Suprapubic skin (tissue), 4 donors: Measurements from ENCODE around the gene RYR1. TPM values are rescaled to one million over a fixed set of nuclear protein-coding genes. Genes with fewer than 3 reads are reported as not detected.

Experiments used
- DNase-seq, 2 donors: peaks; one replicate each; pipeline ENCODE4 v3.0.0-alpha.2; 2019; ENCODE audit warnings: low spot score in 2 of 2
- H3K27ac ChIP-seq: fragments of 200-600 bp; sonication (generic); one replicate; pipeline ENCODE4 v1.5.1; 2019
- H3K27me3 ChIP-seq: fragments of 200-600 bp; sonication (generic); one replicate; pipeline ENCODE4 v1.5.1; 2019
- H3K36me3 ChIP-seq: fragments of 200-600 bp; sonication (generic); one replicate; pipeline ENCODE4 v1.5.1; 2019
- H3K4me1 ChIP-seq: fragments of 200-600 bp; sonication (generic); one replicate; pipeline ENCODE4 v1.5.1; 2019
- H3K4me3 ChIP-seq: fragments of 200-600 bp; sonication (generic); one replicate; pipeline ENCODE4 v1.5.1; 2019; ENCODE audit warnings: mild to moderate bottlenecking
- H3K9me3 ChIP-seq: fragments of 200-600 bp; sonication (generic); one replicate; pipeline ENCODE4 v1.5.1; 2019
- CTCF ChIP-seq, 2 donors: fragments of 200-600 bp in 1 of 2; fragments of 450-650 bp in 1 of 2; sonication (generic) in 1 of 2; IDR thresholded peaks; one replicate each; pipeline ENCODE4 v1.5.1; 2016 to 2019; ENCODE audit warnings: antibody characterized with exemption in 2 of 2, mild to moderate bottlenecking in 1 of 2, moderate library complexity in 1 of 2
- EP300 ChIP-seq: sonication (generic); formaldehyde crosslinking; IDR thresholded peaks from one replicate; pipeline ENCODE4 v1.6.1; 2017; ENCODE audit warnings: antibody characterized with exemption
- POLR2A ChIP-seq, 2 donors: fragments of 450-650 bp; IDR thresholded peaks; one replicate each; pipeline ENCODE4 v1.6.1; 2017; ENCODE audit warnings: antibody characterized with exemption in 2 of 2, mild to moderate bottlenecking in 2 of 2, moderate library complexity in 2 of 2
- POLR2AphosphoS5 ChIP-seq, 3 donors: sonication (generic); formaldehyde crosslinking; IDR thresholded peaks; one replicate each; pipeline ENCODE4 v1.6.1; 2017; ENCODE audit warnings: antibody characterized with exemption in 3 of 3
- whole genome bisulfite sequencing: methylation state at CpG from one replicate; pipeline ENCODE4 v1.1.5; 2018; 5-methylcytosine and 5-hydroxymethylcytosine counted together
- total RNA-seq, 4 donors: library from RNA; depleted of rRNA; stranded (reverse); fragments of >200 nt; gene quantifications; one replicate each; pipeline ENCODE4 v1.1.0, GENCODE V29; 2016

Gene RYR1
- total RNA-seq, 4 donors from 2014 or later: 8.4 to 26.1 (median 13.1) TPM

GRCh38 chr19:38543286-38543806, 109.9 kb downstream of the RYR1 start:
- Histone ChIP-seq H3K36me3 (no peaks in the 10 kb centered on the region), H3K4me3 (no peak overlapping the region), H3K27me3 (no peaks in the 10 kb centered on the region), H3K4me1 (peaks cover 16% of the 10 kb centered on the region), H3K27ac (no peak overlapping the region), H3K9me3 (no peaks in the 10 kb centered on the region)
- TF ChIP-seq POLR2AphosphoS5 (IDR thresholded peaks at IDR 0.05): no peak
- TF ChIP-seq POLR2A (IDR thresholded peaks at IDR 0.05): no peak
- TF ChIP-seq CTCF (IDR thresholded peaks at IDR 0.05): no peak
- no peak for TF ChIP-seq EP300
- no peak for DNase-seq
- 77% methylated on average over 9 of the region's 19 CpGs for WGBS

- Histone ChIP-seq H3K36me3 (no peaks in the 10 kb centered on the region), H3K4me3 (no peak overlapping the region), H3K4me1 (peaks cover 11% of the 10 kb centered on the region), H3K9me3 (no peaks in the 10 kb centered on the region), H3K27ac (no peak overlapping the region), H3K27me3 (no peaks in the 10 kb centered on the region)
- DNase-seq: no peak
- TF ChIP-seq EP300 (no peak), CTCF (IDR thresholded peaks at IDR 0.05) (peak in 1 of 2 donors; percentile 29), POLR2A (IDR thresholded peaks at IDR 0.05) (no peak), POLR2AphosphoS5 (IDR thresholded peaks at IDR 0.05) (no peak)
- WGBS: 31% methylated on average over 18 of the region's 21 CpGs
Observed at GRCh38 chr19:38543807-38544568, 110.5 kb downstream of the RYR1 start.

- no peaks in the 10 kb centered on the region for H3K27me3 ChIP-seq
Observed at GRCh38 chr19:38544569-38545315, 111.3 kb downstream of the RYR1 start.

GRCh38 chr19:38545596-38545995, 112.1 kb downstream of the RYR1 start:
- 98% methylated on average over 8 of the region's 8 CpGs for WGBS
- no peak for DNase-seq
- no peak overlapping the region for H3K27ac ChIP-seq
- H3K4me1 ChIP-seq: peaks cover 11% of the 10 kb centered on the region
- no peaks in the 10 kb centered on the region for H3K36me3 ChIP-seq
- H3K4me3 ChIP-seq: no peak overlapping the region
- H3K27me3 ChIP-seq: no peaks in the 10 kb centered on the region
- no peaks in the 10 kb centered on the region for H3K9me3 ChIP-seq
- TF ChIP-seq CTCF (IDR thresholded peaks at IDR 0.05) (no peak), POLR2A (IDR thresholded peaks at IDR 0.05) (no peak), EP300 (no peak), POLR2AphosphoS5 (IDR thresholded peaks at IDR 0.05) (no peak)

More at GRCh38 chr19:38544569-38545315, 111.3 kb downstream of the RYR1 start:
- no peak overlapping the region for H3K4me3 ChIP-seq
- no peak overlapping the region for H3K27ac ChIP-seq
- TF ChIP-seq CTCF (IDR thresholded peaks at IDR 0.05) (peak in 1 of 2 donors; percentile 42), EP300 (no peak), POLR2AphosphoS5 (IDR thresholded peaks at IDR 0.05) (no peak)
- H3K9me3 ChIP-seq: no peaks in the 10 kb centered on the region
- peaks cover 11% of the 10 kb centered on the region for H3K4me1 ChIP-seq
- no peaks in the 10 kb centered on the region for H3K36me3 ChIP-seq
- DNase-seq: no peak
- 39% methylated on average over 6 of the region's 6 CpGs for WGBS

GRCh38 chr19:38547421-38547820, 113.9 kb downstream of the RYR1 start:
- H3K27me3 ChIP-seq: peaks cover 4% of the 10 kb centered on the region
- no peaks in the 10 kb centered on the region for H3K36me3 ChIP-seq
- no peak overlapping the region for H3K27ac ChIP-seq
- WGBS: 86% methylated on average over 5 of the region's 5 CpGs
- no peak overlapping the region for H3K4me3 ChIP-seq
- no peaks in the 10 kb centered on the region for H3K9me3 ChIP-seq
- DNase-seq: no peak
- TF ChIP-seq CTCF (IDR thresholded peaks at IDR 0.05) (no peak), EP300 (no peak), POLR2A (IDR thresholded peaks at IDR 0.05) (no peak), POLR2AphosphoS5 (IDR thresholded peaks at IDR 0.05) (no peak)
- H3K4me1 ChIP-seq: peaks cover 11% of the 10 kb centered on the region
